ENCODE measurements around the gene HS3ST5. TPM values are rescaled to one million over a fixed set of nuclear protein-coding genes. Genes with fewer than 3 reads are reported as not detected.

HS3ST5 gene
- total RNA-seq, 1 experiment from 2014 or later, result 14.4 TPM

DNA sequence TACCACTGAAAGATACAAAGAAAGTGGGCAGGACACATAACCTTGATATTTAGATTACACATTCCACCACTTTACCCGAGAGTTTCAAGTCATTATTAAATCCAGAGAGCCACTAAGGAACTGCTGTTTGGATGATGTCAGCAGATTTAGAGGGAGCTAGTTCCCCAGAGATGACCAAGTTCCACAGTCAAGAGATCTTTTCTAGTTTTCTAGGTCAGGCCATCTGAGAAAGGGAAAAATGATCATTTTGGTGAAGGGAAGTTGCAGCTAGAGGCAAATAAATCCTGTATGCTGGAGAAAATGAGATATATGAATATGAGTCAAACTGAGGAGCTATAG lies 147.8 kb downstream of the HS3ST5 start:
- no peak overlapping the region for H3K18ac ChIP-seq (ENCODE audit: insufficient read length, low read depth, low read length)
- H3K27ac ChIP-seq (ENCODE audit: insufficient read length, low read depth, low read length), result no peak overlapping the region
- H3K27me3 ChIP-seq (ENCODE audit: insufficient read depth, low read length), result no peaks in the 10 kb centered on the region
- H3K4me1 ChIP-seq (ENCODE audit: insufficient read depth, low read length), result peaks cover 12% of the 10 kb centered on the region; the same call in 1 of the 2 replicates
- no peak overlapping the region for H4K8ac ChIP-seq (replicated peaks; ENCODE audit: insufficient read length, low read depth, low read length)
- no peak overlapping the region for H2BK12ac ChIP-seq (ENCODE audit: insufficient read length, low read depth, low read length)
- H3K56ac ChIP-seq (ENCODE audit: insufficient read length, low read depth, low read length), result no peak overlapping the region
- H3K23ac ChIP-seq (ENCODE audit: insufficient read length, low read depth, low read length), result no peak overlapping the region
- peak overlapping the region; percentile 93 for H2BK20ac ChIP-seq (ENCODE audit: low read depth, low read length, poor library complexity, severe bottlenecking)
- no peak overlapping the region for H4K5ac ChIP-seq (ENCODE audit: insufficient read length, low read depth, low read length)
- no peaks in the 10 kb centered on the region for H3K79me1 ChIP-seq (ENCODE audit: insufficient read depth, low read depth, low read length, poor library complexity, severe bottlenecking)
- no peaks in the 10 kb centered on the region; a peak in 2 of 5 replicates for H3K9me3 Mint-ChIP-seq
- no peak for TF ChIP-seq CTCF (conservative IDR thresholded peaks at IDR 0.05)
- H3K4me3 Mint-ChIP-seq, result no peak overlapping the region
- H3K79me2 ChIP-seq (ENCODE audit: insufficient read depth, low read length), result no peaks in the 10 kb centered on the region
- no peak overlapping the region for H4K91ac ChIP-seq (ENCODE audit: insufficient read length, low read depth, low read length)
- H3T11ph ChIP-seq (ENCODE audit: low read length), result peak overlapping the region; percentile 85
- DNase-seq, result no peak
- H3K9me3 ChIP-seq (ENCODE audit: control insufficient read depth, low read depth, low read length), result no peaks in the 10 kb centered on the region
- H2BK120ac ChIP-seq (ENCODE audit: low read depth, low read length, poor library complexity, severe bottlenecking), result no peak overlapping the region
- H3K9ac ChIP-seq (ENCODE audit: extremely low read depth, insufficient read length, low read length), result no peak overlapping the region
- H2BK5ac ChIP-seq (ENCODE audit: insufficient read length, low read length), result no peak overlapping the region
- no peak overlapping the region for H2AK5ac ChIP-seq (ENCODE audit: insufficient read length, low read length)
- H2AFZ ChIP-seq (ENCODE audit: low read length), result no peak overlapping the region
- peaks cover 0 to 20% (median 3%) of the 10 kb centered on the region in 3 experiments; a peak in 2 of 7 replicates for H3K36me3 Mint-ChIP-seq (ENCODE audit: insufficient read depth in 1 of 3, low read depth in 3 of 3)
- H3K4ac ChIP-seq (ENCODE audit: low read depth, low read length), result no peak overlapping the region
- H3K27me3 Mint-ChIP-seq (ENCODE audit: low read depth), result no peaks in the 10 kb centered on the region
- peaks cover 64 to 70% of the 10 kb centered on the region in 2 experiments for H3K4me1 Mint-ChIP-seq
- H3K4me2 ChIP-seq (ENCODE audit: insufficient read depth, insufficient read length, low read length), result no peak overlapping the region
- no peaks in the 10 kb centered on the region for H4K20me1 ChIP-seq (ENCODE audit: control insufficient read depth, insufficient read depth, insufficient read length)
- WGBS (ENCODE audit: extremely low coverage, insufficient read length, low lambda C conversion rate), result no CpG with 5 or more reads among the region's 1 CpG
- H3K14ac ChIP-seq (ENCODE audit: insufficient read depth, low read length), result no peak overlapping the region
- H2BK15ac ChIP-seq (ENCODE audit: low read depth, low read length), result no peak overlapping the region
- no peaks in the 10 kb centered on the region for H3K23me2 ChIP-seq (ENCODE audit: insufficient read length, low read depth, low read length, poor library complexity, severe bottlenecking)
- H3K27ac Mint-ChIP-seq, result peak overlapping the region; percentile 38 to 98 (median 78); a peak in 5 of 7 replicates
